ENCODE results near the gene GSG1L.
"Not testable (repeated sequence)": the region's sequence is repeated elsewhere in the genome, so short reads cannot be mapped to it uniquely, and the experiment has no call there.

Gene GSG1L

GRCh38 chr16:28011971-28012445, 51.5 kb downstream of the GSG1L start:
- no peak for DNase-seq

GRCh38 chr16:28011223-28011622, 52.3 kb downstream of the GSG1L start:
- no peak for DNase-seq

GRCh38 chr16:28010671-28011070, 52.8 kb downstream of the GSG1L start:
- no peak for DNase-seq

GRCh38 chr16:28009586-28010373, 53.7 kb downstream of the GSG1L start:
- DNase-seq, result no peak

- no peak for DNase-seq
Measured at GRCh38 chr16:28003923-28004322, 59.6 kb downstream of the GSG1L start.

GRCh38 chr16:28003021-28003865, 60.3 kb downstream of the GSG1L start:
- no peak for DNase-seq

- no peak for DNase-seq
Measured at GRCh38 chr16:28001642-28002041, 61.9 kb downstream of the GSG1L start.

GRCh38 chr16:28001184-28001583, 62.3 kb downstream of the GSG1L start:
- no peak for DNase-seq

- no peak for DNase-seq
Measured at GRCh38 chr16:28000314-28001169, 63.0 kb downstream of the GSG1L start.

GRCh38 chr16:27999687-28000086, 63.8 kb downstream of the GSG1L start:
- no peak for DNase-seq

GRCh38 chr16:27995378-27995777, 68.1 kb downstream of the GSG1L start:
- no peak for DNase-seq

- DNase-seq, result no peak
Measured at GRCh38 chr16:27994686-27995085, 68.8 kb downstream of the GSG1L start.

GRCh38 chr16:27993587-27993986, 69.9 kb downstream of the GSG1L start:
- no peak for DNase-seq

- no peak for DNase-seq
Measured at GRCh38 chr16:27991876-27992275, 71.6 kb downstream of the GSG1L start.

- no peak for DNase-seq
Measured at GRCh38 chr16:27985981-27986380, 77.5 kb downstream of the GSG1L start.

- no peak for DNase-seq
Measured at GRCh38 chr16:27984121-27984520, 79.4 kb downstream of the GSG1L start.

GRCh38 chr16:27983244-27983643, 80.3 kb downstream of the GSG1L start:
- DNase-seq, result no peak

GRCh38 chr16:27982184-27982583, 81.3 kb downstream of the GSG1L start:
- no peak for DNase-seq

- DNase-seq, result no peak
Measured at GRCh38 chr16:27980919-27981700, 82.4 kb downstream of the GSG1L start.

GRCh38 chr16:27980076-27980775, 83.3 kb downstream of the GSG1L start:
- DNase-seq, result no peak

- DNase-seq, result not testable (repeated sequence)
Measured at GRCh38 chr16:27979668-27980067, 83.8 kb downstream of the GSG1L start.

GRCh38 chr16:27978876-27979275, 84.6 kb downstream of the GSG1L start:
- no peak for DNase-seq
